GM18517 (cell line): Measurements from ENCODE around the gene PPFIBP2.
A peak's percentile ranks its signal among the peaks of the same experiment; 100 is the strongest.

Source experiments
- ATAC-seq: cut with Tn5 transposase; IDR thresholded peaks from one replicate; pipeline ENCODE4 v1.9.1; 2021; ENCODE audit warnings: mild to moderate bottlenecking, moderate library complexity; ENCODE audit not compliant: unreplicated experiment

Gene PPFIBP2

DNA sequence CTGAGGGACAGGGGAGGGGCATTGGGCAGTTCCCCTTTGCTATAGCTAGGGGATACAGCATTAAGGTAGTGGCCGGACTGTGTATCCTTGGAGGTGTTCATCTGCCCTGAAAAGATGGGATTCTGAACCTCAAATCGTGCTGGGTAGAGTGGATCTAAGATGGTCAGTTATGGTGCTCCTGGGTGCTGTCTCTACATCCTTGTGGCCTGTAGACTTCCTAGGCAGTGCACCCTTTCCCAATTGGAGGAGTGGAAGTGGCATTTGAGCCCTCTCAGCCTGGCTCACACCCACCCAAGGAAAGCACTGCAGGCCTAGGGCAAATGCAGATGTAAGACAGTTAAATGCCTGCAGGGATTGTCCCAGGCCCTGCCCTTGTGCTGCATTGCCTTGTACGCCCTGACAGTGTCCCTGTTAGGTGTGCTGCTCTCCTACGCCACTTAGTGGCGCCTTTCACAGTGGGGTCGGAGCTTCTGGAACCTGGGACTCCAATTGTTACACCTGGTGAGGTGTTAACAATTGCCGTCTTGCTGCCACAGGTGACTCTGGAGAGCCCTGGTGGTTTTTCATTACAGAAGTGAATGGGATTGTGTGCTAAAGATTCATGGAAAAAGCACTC is 35.0 kb downstream of the PPFIBP2 start:
- ATAC-seq = peak; percentile 69

GRCh38 chr11:7549681-7550080 is 35.9 kb downstream of the PPFIBP2 start:
- no peak for ATAC-seq

DNA sequence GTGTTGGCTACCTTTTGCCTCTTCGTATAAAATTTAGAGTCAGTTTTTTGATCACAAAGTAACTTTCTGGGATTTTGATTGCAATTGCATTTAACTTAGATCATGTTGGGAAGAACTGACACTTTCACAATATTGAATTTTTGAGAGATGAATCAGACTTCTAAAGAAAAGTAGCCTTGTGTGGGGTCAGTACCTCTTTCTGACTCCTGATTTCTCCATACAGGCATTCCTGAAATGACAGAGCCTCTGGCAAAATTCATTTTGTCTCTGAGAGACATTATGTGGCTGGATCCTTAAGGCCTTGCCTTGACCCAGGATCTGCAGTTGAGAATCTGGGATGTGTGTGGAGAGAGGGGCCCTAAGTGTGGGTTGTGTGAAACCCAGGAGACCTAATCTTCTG is 37.8 kb downstream of the PPFIBP2 start:
- no peak for ATAC-seq

DNA sequence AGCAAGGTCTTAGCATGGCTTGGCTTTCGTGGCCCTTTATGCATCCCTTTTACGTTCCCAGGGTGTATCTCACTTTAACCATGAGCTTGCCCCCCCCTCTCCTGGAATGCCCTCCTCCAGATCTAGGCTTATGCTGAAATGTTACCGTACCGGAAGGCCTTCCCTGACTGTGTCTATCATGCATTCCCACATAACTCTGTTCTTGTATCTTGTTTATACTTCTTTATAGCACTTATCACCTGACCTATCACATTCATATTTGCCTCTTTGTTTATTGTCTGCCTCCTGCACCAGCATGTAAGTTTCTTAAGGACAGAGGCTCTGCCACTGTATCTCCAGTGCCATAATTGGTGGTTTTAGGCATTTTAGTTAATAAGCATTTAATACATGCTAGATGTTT is 38.9 kb downstream of the PPFIBP2 start:
- no peak for ATAC-seq

- no peak for ATAC-seq
These were observed 41.4 kb downstream of the PPFIBP2 start for GRCh38 chr11:7555052-7555699.

GRCh38 chr11:7558046-7558445 is 44.2 kb downstream of the PPFIBP2 start:
- no peak for ATAC-seq

DNA sequence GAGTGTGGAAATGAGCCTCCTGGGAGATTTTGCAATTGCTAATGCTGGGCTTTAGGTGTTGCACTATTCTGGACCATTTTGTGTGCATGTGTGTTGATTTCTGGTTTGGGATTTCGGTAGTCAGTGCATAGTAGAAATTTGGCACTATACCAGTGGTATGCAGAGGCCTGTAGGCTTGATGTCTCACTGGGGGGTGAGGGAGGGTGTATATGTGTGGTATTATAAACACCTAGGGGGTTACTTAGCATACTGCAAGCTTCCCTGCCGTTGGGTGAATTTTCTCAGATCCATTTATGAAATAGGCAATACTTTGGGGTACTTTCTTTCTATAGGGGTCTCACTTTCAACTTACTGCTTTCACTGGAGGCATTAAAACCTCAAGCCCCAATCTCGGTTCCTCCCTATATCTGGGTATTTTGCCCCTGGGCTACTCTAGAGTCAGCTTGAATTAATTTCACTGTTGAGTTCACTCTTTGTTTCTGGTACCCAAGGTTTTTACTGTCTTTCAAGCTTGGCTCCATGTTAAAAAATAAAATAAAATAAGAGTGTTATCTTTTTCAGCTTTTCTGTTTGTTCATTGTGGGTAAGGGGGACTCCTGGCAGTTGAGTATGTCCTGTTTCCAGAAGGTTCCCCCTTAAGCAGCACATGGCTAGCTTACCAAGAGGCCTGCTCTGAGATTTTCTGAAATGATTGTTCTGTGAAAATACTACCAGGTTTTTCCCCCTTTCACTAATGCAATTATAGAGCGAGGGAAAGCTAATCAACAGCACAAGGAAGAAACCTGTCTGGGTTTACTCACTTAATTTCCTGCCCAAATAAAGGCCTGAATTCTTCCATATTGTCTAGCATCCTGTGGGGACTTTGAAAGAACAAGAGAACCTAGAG is 45.8 kb downstream of the PPFIBP2 start:
- no peak for ATAC-seq

DNA sequence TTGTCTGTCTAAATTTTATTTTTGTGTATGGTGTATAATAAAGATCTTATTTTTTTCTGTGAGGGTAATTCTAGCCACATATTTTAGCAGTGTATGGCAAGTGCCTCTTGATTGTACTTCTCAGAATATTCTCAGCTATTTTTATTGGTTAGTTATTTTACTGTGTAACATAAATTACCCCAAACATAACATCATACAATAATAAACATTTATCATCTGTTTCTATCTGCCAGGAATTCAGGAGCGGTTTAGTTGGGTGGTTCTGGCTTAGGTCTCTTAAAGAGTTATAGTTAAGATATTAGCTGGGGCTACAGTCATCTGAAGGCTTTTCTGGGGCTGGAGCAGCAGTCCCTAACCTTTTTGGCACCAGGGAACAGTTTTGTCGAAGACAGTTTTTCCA is 47.8 kb downstream of the PPFIBP2 start:
- no peak for ATAC-seq

GRCh38 chr11:7563281-7563680 is 49.5 kb downstream of the PPFIBP2 start:
- no peak for ATAC-seq

DNA sequence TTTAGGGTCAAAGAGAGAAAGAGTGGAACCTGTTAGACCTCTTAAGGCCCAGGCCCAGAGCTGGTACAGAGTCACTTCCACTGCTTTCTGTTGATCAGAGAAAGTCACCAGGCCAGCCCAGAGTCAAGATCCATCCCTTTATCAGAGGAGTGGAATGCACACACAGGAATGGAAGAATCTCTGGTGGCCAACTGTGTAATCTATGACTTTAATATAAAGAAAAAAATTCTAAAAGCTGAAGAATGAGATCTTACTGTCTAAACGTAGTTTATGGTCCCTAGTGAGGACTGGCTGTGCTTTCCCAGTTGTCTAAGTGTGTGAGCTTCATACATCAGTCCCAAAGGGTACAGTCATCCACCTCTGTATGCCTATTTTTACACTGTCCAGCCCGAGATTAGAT is 51.0 kb downstream of the PPFIBP2 start:
- ATAC-seq = no peak

GRCh38 chr11:7567311-7567710 is 53.5 kb downstream of the PPFIBP2 start:
- no peak for ATAC-seq

DNA sequence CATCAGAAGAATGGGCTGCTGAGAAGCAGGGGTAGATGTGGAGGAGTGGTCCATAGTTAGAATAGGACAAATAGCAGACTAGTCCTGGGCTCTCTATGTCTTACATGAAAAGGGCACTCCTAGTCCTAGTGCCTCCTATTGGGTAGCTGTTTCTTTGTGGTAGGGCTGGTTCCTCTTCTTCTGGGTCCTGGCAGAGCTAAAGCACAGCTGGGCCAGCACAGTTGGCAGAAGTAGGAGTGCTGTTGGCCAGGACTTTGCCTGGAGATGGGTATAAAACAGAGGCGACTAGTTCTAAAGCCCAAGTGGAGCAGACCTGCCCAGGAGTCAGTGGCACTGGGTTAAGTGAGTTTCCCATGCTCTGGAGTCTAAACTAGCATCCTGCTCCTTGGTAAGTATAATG is 55.2 kb downstream of the PPFIBP2 start:
- no peak for ATAC-seq

DNA sequence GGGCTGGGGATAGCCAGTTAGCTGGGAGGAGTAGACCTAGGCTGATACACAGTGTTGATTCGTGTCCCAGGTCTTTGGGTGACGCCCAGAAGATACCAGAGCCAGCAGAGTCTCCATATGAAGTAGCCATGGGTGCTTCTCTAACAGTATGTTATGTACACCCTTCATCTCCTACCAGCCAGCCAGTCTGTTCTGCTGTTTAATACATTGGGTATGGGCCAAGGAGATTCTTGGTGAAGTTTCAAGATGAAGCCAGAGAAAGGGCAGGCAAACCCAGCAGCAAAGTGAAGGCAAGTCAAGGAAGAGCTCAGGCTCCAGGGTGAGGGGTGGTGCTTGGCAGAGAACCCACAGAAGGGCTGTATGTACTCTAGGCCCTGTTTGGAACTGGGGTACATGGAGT is 56.4 kb downstream of the PPFIBP2 start:
- ATAC-seq = no peak

- no peak for ATAC-seq
These were observed 57.2 kb downstream of the PPFIBP2 start for GRCh38 chr11:7570938-7571521.

- ATAC-seq = no peak
These were observed 57.8 kb downstream of the PPFIBP2 start for GRCh38 chr11:7571640-7572000.

- ATAC-seq = no peak
These were observed 58.4 kb downstream of the PPFIBP2 start for GRCh38 chr11:7572001-7572712.

DNA sequence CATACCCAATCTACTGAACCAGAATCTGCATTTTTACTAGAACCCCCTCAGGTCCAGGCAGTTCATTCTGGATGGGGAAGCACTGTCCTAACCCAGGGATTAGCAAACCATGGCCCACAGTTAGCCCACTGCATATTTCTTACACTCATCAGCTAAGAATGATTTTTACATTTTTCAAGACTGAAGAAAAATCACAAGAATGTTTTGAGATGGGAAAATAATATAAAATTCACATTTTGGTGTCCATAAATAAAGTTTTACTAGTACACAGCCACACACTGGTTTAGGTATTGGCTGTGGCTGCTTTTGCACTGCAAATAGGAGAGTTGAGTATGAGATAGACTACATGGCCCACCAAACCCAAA is 59.4 kb downstream of the PPFIBP2 start:
- ATAC-seq = no peak

DNA sequence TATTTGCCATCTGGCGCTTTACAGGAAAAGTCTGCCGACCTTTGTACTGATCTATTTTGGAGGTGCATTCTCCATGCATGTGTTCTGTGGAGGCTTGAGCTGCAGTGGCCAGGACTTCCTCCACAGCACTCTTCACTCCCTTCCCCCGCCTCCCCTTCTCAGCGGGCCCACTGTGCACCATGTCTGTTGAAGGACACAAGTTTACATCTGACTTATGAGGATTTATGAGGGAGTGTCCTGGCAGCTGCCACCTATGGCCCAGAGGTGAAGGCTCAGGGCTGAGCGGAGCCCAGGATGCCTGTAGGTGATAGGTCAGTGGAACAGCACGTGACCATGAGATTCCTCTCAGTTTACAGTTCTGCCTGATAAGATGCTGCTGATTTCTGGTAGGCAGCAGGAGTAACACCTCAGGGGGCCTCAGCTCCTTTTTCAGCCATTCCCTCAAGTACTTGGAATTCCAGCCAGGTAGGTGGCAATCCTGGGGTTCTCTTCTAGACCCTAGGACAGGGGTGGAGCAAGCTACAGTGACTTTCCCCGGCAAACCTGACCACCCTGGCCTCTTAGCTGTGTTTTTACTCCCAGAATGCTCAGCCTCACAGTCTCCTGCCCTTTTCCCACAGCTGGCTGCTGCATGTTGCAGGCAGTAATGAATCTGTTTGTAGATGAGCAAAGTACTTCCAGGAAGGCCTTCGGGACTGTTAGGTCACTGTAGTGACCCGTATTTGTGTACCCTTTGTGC is 59.9 kb downstream of the PPFIBP2 start:
- ATAC-seq = no peak

DNA sequence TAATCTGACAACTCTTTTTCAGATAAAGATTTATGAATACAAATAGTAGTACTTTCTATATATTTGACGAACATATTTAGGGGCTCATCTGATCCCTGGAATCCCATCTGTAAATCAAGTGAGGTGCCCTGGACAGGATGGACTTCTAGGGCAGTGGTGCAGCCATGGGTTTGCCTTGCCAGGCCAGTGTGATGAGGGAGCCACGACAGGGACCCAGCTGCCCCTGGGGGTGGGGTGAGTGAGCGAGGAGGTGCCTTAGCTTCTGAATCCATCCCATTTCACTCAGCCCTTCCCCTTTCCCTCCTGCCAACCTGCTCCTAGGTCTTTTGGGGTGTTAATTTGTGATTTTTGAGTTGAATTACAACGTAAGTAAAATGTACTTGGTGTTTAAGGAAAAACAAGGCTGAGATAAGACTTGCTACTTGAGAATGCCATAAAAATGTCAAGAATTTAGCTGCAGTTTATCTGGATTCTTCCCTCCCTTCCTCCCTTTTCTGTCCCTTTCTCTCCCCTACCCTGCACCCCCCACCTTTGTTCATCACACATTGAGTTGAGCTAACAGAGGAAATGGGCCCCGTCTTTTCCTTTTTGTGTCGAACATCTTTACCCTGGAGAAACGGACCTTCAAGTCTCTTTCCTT is 60.8 kb downstream of the PPFIBP2 start:
- ATAC-seq = no peak
